CD4-positive, alpha-beta T cell treated with Interleukin-1 beta for 1 hour (primary cell): ENCODE measurements around the gene TTLL1.

ENCODE experiments used
- DNase-seq, 2 donors: peaks; one replicate each; pipeline ENCODE4 v3.0.0-alpha.2; 2020 to 2022

Gene TTLL1

GRCh38 chr22:42990131-42990838 lies 98.9 kb downstream of the TTLL1 start:
- no peak for DNase-seq
